GM19467 (cell line): ENCODE measurements around the gene KIAA1328.

Experiments used
- ATAC-seq: cut with Tn5 transposase; IDR thresholded peaks from one replicate; pipeline ENCODE4 v1.9.1; 2021; ENCODE audit warnings: mild to moderate bottlenecking, moderate library complexity; ENCODE audit not compliant: unreplicated experiment

KIAA1328 gene

DNA sequence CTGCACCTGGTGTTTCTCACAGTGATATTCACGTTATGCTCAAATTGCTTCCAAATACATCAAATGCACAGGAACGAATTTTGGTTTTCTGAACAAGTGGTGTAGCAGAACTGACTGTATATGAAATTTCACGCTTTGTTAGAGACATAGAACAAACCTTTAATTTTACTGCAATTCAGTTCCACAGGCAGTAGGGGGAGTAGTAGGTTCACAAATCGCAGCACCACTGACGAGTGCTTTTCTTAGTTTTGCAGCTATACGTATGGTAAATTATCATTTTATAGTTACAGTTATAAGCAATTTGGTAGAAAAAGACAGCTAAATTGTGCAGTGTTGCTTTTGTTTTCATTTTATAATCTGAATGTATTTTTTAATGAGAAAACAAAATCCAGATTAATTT is 113.3 kb downstream of the KIAA1328 start:
- peak; percentile 76 for ATAC-seq

DNA sequence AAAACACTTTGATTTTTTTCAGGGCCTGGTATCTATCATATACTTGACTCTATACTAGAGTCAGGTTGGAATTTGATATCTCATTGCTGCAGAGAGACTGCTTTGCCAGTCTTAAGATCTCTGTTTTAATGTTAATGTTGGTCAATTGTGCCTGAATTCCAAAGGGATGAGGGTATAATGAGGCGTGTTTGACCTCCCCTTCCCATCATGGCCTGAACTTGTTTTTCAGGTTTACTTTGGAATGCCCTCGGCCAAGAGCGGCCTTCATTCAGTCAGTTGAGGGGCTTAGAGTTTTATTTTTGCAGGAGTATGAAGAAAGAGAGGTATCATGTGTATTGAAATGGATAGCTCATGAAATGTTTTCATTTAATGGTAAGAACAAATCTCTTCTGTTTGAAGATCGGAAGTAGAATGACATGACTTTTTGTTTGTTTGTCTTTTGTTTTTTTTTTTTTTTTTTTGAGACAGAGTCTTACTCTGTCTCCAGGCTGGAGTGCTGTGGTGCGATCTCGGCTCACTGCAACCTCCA is 119.0 kb downstream of the KIAA1328 start:
- no peak for ATAC-seq

DNA sequence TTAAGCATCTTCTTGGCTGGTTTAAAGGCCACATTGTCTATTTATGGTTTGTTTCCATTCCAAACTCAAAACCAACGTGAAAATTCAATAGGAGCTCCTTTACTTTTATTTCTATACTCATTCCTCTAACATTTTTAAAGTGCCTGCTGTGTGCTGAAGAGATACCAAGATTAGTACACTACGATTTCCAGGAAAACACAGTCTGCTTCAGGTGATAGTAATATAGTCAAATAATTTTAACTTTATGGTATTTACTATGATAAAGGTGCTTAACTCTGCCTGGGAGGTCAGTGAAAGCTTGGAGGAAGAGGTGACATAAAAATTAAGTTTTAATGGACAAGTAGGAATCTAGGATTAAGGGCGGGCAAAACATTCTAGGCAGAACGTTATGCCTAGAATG is 121.4 kb downstream of the KIAA1328 start:
- ATAC-seq = no peak

DNA sequence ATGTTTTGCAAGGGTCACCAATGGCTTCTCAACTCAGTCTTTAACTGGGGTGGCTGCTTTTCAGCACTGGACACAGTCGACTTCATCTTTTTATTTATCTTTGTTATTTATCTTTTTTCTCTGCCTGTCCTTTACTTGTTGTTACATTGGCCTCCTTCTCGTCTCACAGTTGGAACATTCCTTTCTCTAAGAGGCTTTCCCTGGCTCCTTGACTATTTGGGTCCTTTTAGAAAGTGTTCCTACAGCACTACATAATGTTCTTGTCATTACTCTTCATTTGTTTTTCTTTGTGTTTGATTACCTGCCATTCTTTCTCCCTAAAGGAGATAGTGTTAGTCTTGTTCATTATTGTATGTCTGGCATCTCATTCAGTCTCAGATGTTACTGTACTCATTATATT is 122.0 kb downstream of the KIAA1328 start:
- no peak for ATAC-seq

DNA sequence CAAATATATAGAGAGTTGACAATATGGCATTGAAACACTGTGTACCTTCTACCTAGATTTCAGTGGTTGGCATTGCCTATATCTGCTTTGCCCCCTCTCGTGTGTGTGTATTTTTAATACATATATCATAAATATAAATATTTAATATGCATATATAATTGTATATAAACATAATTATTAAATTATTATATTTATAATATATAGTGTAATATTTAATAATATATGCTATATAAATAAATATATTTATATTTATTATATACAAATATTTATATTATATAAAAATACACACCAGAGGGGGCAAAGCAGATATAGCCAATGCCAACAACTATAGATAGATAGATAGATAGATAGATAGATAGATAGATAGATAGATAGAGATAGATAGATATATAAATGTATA is 124.1 kb downstream of the KIAA1328 start:
- no peak for ATAC-seq

DNA sequence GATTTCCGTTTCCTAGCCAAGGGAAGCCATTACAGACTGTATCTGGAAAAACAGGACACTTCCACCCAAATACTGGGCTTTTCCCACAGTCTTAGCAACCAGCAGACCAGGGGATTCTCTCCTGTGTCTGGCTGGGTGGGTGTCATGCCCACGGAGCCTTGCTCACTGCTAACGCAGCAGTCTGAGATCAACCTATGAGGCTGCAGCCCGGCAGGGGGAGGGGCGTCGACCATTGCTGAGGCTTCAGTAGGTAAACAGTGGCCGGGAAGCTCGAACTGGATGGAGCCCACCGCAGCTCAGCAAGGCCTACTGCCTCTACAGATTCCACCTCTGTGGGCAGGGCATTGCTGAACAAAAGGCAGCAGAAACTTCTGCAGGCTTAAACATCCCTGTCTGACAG is 131.1 kb downstream of the KIAA1328 start:
- ATAC-seq = no peak

DNA sequence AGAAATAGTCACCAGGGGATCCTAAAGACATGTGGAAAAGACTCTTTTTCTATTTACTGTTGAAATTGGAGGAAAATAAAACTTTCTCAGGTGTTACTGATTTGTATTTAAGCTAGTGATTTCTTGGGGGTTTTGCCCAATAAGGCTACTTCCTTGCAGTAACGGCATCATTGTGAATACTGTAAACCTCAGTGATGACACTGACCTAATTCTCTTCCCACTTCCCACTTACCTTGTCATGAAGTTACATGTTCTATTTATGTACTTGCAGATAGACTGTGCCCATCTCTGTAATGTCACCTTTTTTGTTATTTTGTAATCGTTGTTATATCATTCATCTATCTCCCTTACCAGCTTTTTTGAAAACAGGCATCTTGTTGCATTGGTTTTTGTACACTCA is 134.5 kb downstream of the KIAA1328 start:
- ATAC-seq = no peak

DNA sequence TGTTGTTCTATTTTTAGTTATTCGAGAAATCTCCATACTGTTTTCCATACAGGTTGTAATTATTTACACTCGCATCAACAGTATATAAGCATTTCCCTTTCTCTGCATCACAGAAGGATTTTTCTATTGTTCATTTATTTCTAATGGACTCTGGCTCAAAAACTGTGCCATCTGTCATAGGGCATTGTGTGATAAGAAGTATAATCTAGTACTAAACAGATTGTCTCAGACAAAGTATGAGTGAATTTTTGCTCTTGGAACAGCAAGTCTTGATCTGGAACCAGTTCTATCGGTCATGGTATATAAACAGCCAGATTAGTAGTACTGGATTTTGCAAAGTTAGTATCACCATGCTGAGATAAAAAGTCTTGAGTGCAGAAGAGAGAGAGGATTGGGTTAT is 145.8 kb downstream of the KIAA1328 start:
- ATAC-seq = no peak

DNA sequence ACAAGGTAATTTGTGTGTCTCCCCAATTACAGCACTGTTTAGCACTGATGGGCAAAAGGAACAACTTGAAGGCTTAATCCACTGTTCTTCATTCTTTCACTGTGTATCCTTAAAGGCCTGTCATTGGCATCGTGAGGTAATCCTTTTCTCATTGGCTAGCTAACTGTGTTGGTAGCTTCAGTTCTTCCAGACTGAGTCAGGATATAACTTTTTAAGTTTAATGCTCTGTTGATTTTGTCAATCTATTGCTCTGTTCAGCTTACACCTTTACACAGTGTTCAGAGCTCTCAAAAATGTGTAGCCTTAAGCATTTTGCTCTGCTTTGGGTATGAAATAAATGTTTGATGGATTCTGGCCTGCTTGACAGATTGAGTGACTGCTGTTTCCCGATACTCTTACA is 148.2 kb downstream of the KIAA1328 start:
- no peak for ATAC-seq

DNA sequence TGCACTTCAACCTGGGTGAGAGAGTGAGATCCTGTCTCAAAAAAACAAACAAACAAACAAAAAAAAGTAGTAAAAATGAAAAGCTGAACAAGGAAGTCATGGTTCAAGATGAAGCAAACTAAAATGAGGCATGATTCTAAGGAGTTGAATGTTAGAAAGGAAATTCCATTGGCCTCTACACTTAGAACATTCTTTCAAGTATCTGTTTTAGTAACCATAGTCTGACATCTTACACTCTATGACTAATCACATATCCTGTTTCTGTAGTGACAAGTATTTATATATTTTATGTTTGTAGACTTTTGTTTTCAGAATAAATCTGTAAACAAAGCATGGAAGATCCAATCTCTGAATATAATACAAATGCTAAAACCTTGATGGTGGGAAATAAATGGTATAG is 164.1 kb downstream of the KIAA1328 start:
- ATAC-seq = no peak

DNA sequence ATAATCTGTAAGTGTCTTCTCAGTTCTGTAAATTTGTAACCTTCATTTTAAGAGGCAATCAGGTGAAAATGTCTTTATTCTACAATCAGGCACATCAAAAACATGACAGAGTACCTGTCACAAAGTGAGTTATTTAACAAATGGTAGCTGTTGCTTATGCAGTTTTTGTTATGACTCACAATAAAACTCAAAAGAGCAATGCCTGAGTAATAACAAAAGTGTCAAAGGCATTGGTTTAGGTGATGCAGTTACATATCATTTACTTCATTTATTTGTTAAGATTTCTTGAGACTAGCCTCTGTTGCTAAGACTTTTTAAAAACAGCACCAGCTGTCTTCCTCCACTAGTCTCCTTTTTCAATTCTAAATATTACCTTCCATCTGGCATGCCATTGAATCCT is 177.8 kb downstream of the KIAA1328 start:
- ATAC-seq = no peak

DNA sequence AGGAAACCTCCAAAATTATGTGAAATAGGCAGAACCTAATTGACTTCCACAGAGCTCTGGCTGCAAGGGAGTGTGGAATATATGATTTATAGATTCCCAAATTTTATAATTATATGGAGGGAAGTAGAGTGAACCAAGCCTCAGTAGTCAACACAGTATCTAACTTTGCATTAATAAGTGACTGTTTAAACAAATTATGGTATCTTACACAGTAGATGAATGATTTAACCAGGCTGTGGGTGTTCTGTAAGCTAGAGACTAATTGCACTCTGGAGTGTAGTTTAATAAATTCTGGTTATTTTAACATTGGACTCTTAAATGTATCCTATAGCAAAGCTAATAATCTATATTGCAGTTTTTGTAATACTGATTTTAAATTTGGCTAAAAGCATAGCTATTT is 183.5 kb downstream of the KIAA1328 start:
- ATAC-seq = no peak

DNA sequence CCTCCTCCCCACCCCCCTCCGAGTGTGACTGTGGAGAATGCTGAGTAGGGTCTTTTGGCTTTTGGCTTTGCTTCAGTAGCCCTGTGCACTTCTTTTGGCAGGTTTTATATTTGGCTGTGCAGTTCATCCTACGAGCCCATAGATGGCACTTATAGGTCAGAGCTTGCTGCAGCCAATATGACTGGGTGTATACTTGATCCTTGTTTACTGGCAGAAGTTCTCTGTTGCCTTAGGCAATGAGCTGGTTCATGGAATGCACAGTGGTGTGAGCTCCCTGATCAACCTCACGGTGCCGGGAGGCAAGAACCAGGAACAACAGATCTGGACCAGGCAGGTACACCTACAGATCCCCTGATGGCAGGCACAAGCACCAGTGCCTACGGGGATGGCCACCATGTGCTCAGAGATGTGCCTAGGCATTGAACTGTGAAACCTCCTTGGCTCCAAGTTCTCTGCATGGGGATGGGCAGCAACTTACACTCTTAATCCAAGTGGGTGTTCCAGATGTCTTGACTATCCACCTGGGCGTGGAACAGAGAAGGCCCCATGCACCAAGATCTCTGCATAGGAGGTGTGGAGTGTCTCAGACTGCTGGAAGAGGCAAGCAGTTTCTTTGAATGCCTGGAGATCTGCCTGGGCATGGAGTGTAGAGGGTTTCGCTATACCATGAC is 190.4 kb downstream of the KIAA1328 start:
- no peak for ATAC-seq

DNA sequence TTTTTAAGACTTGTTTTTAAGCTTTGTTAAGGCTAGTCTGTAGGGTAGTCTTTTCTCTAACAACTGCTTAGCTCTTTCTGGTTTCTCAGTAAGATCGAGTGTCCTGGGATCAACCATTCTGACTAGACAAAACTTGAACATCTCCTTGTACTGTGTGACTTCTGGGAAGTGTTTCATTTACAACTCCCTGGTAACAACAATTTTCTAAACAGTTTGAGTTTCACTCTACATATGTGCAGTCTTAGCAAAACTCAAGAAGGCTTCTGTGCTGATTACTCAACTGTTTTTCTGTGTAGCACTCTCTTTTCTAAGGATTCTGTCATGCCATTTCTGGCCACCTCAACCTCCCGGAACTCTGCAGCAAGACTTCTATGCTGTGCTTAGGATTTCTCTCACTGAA is 204.5 kb downstream of the KIAA1328 start:
- no peak for ATAC-seq

DNA sequence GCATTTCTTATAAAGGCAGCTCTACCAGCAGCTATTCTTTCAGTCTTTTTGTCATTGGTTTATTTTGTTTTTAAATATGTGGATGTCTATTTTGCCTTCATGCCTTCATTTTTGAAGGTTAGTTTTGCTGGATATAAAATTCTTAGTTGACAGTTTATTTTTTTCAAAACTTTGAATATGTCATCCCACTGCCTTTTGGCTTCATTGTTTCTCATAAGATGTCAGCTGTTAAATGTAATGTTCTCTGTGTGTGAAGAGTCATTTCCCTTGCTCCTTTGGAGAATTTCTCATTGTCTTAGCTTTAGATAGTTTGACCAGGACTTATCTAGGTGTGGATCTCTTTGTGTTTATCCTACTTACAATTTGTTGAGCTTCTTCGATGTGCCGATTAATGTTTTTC is 213.5 kb downstream of the KIAA1328 start:
- ATAC-seq = no peak

DNA sequence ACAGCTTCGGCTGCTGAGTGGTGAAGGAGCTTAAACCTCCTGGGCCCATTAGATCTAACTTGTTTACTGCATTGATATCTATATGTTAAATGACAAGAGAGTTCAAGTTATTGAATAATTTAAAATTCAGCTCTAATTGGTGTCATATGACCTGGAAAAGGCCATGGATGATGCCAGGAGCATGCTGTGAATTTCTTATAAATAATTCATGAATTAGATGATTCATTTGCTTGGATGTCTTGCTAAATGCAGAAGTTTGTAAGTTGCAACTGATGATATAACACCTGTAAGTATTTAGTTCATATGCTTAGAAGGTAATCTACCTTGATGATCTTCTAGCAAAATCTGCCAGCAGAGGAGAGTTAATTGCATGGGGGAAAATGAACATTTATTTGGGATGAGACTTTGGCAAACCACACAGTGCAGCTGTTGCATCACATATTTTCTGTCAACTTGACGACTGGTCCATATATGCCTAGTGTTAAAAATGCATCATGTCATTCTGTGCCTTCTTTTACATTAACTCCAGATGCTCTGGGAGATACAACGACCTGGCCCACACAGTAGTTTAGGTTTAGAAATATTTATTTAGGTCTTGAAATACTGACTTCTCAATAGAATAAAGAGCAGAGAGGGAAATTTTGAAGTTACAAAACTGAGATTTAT is 226.3 kb downstream of the KIAA1328 start:
- no peak for ATAC-seq

DNA sequence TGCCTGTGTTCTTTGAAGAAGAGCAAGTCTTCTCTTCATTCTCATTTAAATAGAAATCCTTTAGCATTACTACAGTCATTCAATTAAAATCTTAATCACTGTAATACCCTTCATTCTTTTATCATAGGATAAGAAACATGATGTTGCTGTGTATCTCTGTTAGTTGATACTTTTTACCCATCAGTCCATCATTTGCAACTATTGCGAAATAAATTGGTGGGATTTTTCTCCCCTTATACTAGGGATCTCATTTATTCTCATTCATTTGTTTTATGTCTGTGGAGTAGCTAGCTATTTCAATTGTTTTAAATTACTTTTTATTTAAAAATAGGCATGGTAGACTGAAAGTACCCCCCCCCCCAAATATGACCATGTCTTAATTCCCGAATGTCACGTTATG is 235.3 kb downstream of the KIAA1328 start:
- no peak for ATAC-seq

DNA sequence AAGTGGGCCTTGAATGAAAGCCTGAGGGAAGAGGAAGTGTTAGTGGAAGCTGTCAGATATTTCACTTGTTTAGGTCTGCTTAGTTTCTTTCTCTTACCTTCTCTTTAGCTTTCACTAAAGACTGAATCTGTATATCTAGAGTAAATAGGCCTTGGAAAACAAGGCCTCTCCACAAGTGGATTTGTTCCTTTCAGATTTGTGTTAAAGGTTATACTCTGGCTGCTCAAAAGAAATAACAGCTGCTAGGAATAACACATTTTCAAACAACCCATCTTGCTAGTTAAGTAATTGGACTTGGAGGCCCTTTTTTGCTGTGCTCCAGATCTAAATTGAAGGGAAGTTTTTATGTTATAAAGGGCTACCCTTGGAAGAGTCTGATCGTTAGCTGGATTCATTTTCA is 236.3 kb downstream of the KIAA1328 start:
- no peak for ATAC-seq

DNA sequence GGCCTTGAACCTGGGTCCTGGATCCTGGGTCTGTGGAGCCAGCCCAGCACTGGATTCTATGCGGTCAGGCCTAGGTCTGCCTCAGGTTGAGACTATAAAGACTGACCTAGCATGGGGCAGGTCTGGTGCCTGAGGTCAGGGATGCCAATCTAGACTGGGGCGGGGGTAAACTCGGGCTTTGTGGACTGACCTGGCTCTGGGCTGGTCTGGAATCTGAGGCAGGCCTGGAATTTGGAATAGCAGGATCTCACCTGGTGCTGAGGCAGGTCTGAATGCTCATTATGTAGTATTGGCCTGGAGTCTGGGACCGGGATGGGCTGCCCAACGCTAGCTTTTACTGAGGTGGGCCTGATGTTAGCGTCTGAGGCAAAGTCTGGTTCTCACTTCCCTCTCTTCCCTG is 256.0 kb downstream of the KIAA1328 start:
- ATAC-seq = no peak

DNA sequence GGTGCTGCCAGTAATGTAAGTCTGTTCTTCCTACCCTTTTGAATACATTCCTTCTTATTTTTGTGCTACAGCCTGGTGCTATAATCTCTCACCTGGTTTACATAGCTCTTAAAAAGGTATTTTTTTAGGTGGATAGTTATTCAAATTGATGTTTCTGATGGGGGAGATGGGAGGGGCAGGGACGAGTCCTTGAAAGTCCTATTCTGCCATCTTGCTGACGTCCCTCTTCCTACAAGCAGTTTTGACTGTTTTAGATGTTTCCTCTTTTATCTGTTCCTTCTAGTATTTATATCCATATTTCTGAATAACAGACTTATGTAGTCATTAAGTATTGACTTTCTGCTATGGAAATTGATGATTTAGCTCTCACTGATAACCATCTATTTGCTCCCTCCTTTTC is 256.4 kb downstream of the KIAA1328 start:
- ATAC-seq = no peak

DNA sequence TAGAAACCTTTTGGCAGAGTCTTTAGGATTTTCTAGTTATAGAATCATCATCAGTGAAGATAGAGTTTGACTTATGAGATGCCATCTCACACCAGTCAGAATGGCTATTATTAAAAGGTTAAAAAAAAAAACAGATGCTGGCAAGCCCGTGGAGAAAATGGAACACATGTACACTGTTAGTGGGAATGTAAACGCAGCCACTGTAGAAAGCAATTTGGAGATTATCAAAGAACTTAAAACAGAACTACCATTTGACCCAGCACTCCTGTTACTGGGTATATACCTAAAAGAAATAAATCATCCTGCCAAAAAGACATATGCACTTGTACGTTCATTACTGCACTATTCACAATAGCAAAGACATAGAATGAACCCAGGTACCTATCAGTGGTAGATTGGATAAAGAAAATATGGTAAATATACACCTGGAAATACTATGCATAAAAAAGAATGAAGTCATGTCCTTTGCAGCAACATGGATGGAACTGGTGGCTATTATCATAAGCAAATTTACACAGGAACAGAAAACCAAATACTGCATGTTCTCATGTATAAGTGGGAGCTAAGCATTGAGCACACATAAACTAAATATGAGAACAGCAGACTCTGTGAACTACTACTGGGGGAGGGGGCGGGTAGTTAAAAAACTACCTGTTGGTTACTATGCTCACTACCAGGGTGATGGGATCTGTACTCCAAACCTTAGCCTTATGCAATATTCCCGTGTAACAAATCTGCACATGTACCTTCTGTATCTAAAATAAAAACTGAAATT is 279.0 kb downstream of the KIAA1328 start:
- no peak for ATAC-seq

DNA sequence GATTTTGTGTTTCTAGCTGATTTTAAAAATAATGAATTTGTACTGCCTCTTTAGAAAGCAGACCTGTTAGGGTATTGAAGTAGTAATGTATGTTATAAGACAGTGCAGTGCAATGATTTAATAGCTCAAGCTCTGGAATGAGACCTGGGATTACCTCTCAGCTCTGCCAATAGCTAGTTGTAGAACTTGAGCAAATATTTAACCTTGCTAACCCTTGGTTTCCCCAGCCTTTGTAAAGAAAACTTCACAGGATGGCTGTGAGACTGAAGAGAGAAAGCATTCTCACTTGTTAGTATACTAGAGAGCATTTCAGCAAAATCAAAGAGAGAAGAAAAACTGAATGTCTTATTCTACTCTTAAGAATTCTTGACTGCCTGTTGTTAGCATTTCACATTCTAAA is 293.9 kb downstream of the KIAA1328 start:
- no peak for ATAC-seq
